PC-9 (cell line): ENCODE data around the gene COPZ2. TPM values are rescaled to one million over a fixed set of nuclear protein-coding genes. Genes with fewer than 3 reads are reported as not detected.

Experiments used
- BruUV-seq: library from RNA; stranded (reverse); fragments of 400-500 nt; replicated peaks from 2 replicates; lab custom pipeline; 2021; lab: Mats Ljungman, UMichigan
- CTCF ChIA-PET: fragments of 300-600 bp; sonication (Branson Sonifier 250); formaldehyde crosslinking; loops from one replicate; lab custom pipeline; 2022; ENCODE audit warnings: antibody characterized with exemption; lab: Charles Lee
- POLR2A ChIA-PET: fragments of 300-600 bp; sonication (Branson Sonifier 250); formaldehyde crosslinking; loops from one replicate; lab custom pipeline; 2022; ENCODE audit warnings: antibody characterized with exemption; ENCODE audit not compliant: unreplicated experiment; lab: Charles Lee
- DNase-seq, 2 experiments: peaks; one replicate each; pipeline versions ENCODE4 v3.0.0 to v3.0.0-alpha.2; 2015 to 2022; ENCODE audit warnings: mixed read lengths in 1 of 2
- H2AFZ ChIP-seq: fragments of 200-600 bp; sonication (generic); 2 replicates; pipeline ENCODE4 v1.8.1; 2017; ENCODE audit warnings: antibody characterized with exemption
- H3F3A ChIP-seq: fragments of 200-600 bp; sonication (generic); 2 replicates; pipeline ENCODE4 v1.8.1; 2017; ENCODE audit warnings: antibody characterized with exemption, mild to moderate bottlenecking, low read depth; ENCODE audit not compliant: insufficient read depth
- H3K27ac ChIP-seq: fragments of 200-600 bp; sonication (generic); 2 replicates; pipeline ENCODE4 v1.6.1; 2016; ENCODE audit warnings: mixed run types
- H3K27me3 ChIP-seq: fragments of 200-600 bp; sonication (generic); 2 replicates; pipeline ENCODE4 v1.6.1; 2016; ENCODE audit warnings: low read depth, mixed run types; ENCODE audit not compliant: insufficient read depth
- H3K36me3 ChIP-seq: fragments of 200-600 bp; sonication (generic); 2 replicates; pipeline ENCODE4 v1.6.1; 2016; ENCODE audit warnings: low read depth, mixed run types
- H3K4me1 ChIP-seq: fragments of 200-600 bp; sonication (generic); replicated peaks from 2 replicates; pipeline ENCODE4 v1.6.1; 2016; ENCODE audit warnings: mixed run types; ENCODE audit not compliant: insufficient read depth
- H3K4me2 ChIP-seq: fragments of 200-600 bp; sonication (generic); 2 replicates; pipeline ENCODE4 v1.6.1; 2017; ENCODE audit warnings: mixed run types
- H3K4me3 ChIP-seq: fragments of 200-600 bp; sonication (generic); 2 replicates; pipeline ENCODE4 v1.6.1; 2016; ENCODE audit warnings: mixed run types
- H3K79me2 ChIP-seq: fragments of 200-600 bp; sonication (generic); 2 replicates; pipeline ENCODE4 v1.6.1; 2017; ENCODE audit warnings: low read depth, mixed run types
- H3K9me2 ChIP-seq: fragments of 200-600 bp; sonication (generic); 2 replicates; pipeline ENCODE4 v1.8.1; 2017; ENCODE audit warnings: mild to moderate bottlenecking; ENCODE audit not compliant: insufficient read depth
- H3K9me3 ChIP-seq: fragments of 200-600 bp; sonication (generic); 2 replicates; pipeline ENCODE4 v1.8.1; 2016; ENCODE audit warnings: low read depth; ENCODE audit not compliant: insufficient read depth
- H4K20me1 ChIP-seq: fragments of 200-600 bp; sonication (generic); 2 replicates; pipeline ENCODE4 v1.8.1; 2017; ENCODE audit not compliant: insufficient read depth
- CTCF ChIP-seq: fragments of 200-600 bp; sonication (generic); conservative IDR thresholded peaks from 2 replicates; pipeline ENCODE4 v1.6.1; 2017; ENCODE audit warnings: mixed run types, antibody characterized with exemption, mild to moderate bottlenecking, moderate library complexity
- EZH2 ChIP-seq: fragments of 200-600 bp; sonication (generic); IDR thresholded peaks from 2 replicates; pipeline ENCODE4 v1.8.0; 2017; ENCODE audit warnings: antibody characterized with exemption, low read depth
- intact Hi-C: fragments of 100-400 bp; cut with micrococcal nuclease; formaldehyde crosslinking; loops from one replicate; pipeline ENCODE4 v1.10.0; 2022; ENCODE audit not compliant: unreplicated experiment
- total RNA-seq: library from RNA; stranded (reverse); gene quantifications from 2 replicates; pipeline ENCODE4 v1.2.3, GENCODE V29; 2021

COPZ2 gene
- total RNA-seq, 1 experiment from 2014 or later: 2.6 TPM

- peaks cover 43% of the 10 kb centered on the region for H3K4me1 ChIP-seq
- peaks cover 19% of the 10 kb centered on the region for H3F3A ChIP-seq
- ChIA-PET CTCF (no interaction called here), POLR2A (interaction anchor here (0.6 kb wide), 3 partner anchors 21 to 87 kb away, joined by 3 to 6 read pairs (median 5); no protein-coding TSS in a partner anchor)
- BruUV-seq: no TSS peak
- peak overlapping the region; percentile 87 for H3K4me2 ChIP-seq
- H3K79me2 ChIP-seq: peaks cover 49% of the 10 kb centered on the region
- peak overlapping the region; percentile 82 for H3K27ac ChIP-seq
- intact Hi-C loops: loop anchor here (5.0 kb wide), 1 partner anchor 55 kb away; the partner anchor contains the start of gene CBX1
- DNase-seq: no peak
- H4K20me1 ChIP-seq: no peaks in the 10 kb centered on the region
- peak overlapping the region; percentile 72 for H2AFZ ChIP-seq
- TF ChIP-seq CTCF: no peak
- no peak for TF ChIP-seq EZH2
- peaks cover 3% of the 10 kb centered on the region; the same call in 1 of the 2 replicates for H3K36me3 ChIP-seq
- H3K27me3 ChIP-seq: no peaks in the 10 kb centered on the region
- H3K9me3 ChIP-seq: no peaks in the 10 kb centered on the region
- H3K4me3 ChIP-seq: peak overlapping the region; percentile 70
- H3K9me2 ChIP-seq: no peaks in the 10 kb centered on the region; the same call in 1 of the 2 replicates
Measured at GRCh38 chr17:48047113-48047740, 9.6 kb upstream of the COPZ2 start.

- Histone ChIP-seq H4K20me1 (no peaks in the 10 kb centered on the region), H3K27me3 (no peaks in the 10 kb centered on the region), H2AFZ (no peak overlapping the region), H3K4me2 (peak overlapping the region; percentile 87), H3K79me2 (peaks cover 40% of the 10 kb centered on the region), H3F3A (peaks cover 24% of the 10 kb centered on the region), H3K9me2 (no peaks in the 10 kb centered on the region; the same call in 1 of the 2 replicates), H3K9me3 (no peaks in the 10 kb centered on the region), H3K27ac (no peak overlapping the region), H3K4me1 (peaks cover 34% of the 10 kb centered on the region), H3K36me3 (no peaks in the 10 kb centered on the region), H3K4me3 (peak overlapping the region; percentile 70; the same call in 1 of the 2 replicates)
- intact Hi-C loops: loop anchor here (5.0 kb wide), 1 partner anchor 56 kb away; the partner anchor contains the start of gene CBX1
- no TSS peak for BruUV-seq
- ChIA-PET CTCF (interaction anchor here (0.6 kb wide), 1 partner anchor 168 kb away, joined by 9 read pairs; no protein-coding TSS in a partner anchor), POLR2A (interaction anchor here (0.6 kb wide), 1 partner anchor 86 kb away, joined by 6 read pairs; no protein-coding TSS in a partner anchor)
- DNase-seq: no peak
- TF ChIP-seq EZH2 (no peak), CTCF (no peak)
Measured at GRCh38 chr17:48046296-48046695, 8.7 kb upstream of the COPZ2 start.

- H3K4me3 ChIP-seq: no peak overlapping the region
- DNase-seq: no peak
- POLR2A ChIA-PET: no interaction called here
Measured at GRCh38 chr17:48045316-48046001, 7.9 kb upstream of the COPZ2 start.

More at GRCh38 chr17:48045316-48046001, 7.9 kb upstream of the COPZ2 start:
- Histone ChIP-seq H4K20me1 (no peaks in the 10 kb centered on the region), H3K36me3 (no peaks in the 10 kb centered on the region), H2AFZ (no peak overlapping the region), H3K9me3 (no peaks in the 10 kb centered on the region), H3K9me2 (no peaks in the 10 kb centered on the region; the same call in 1 of the 2 replicates), H3K27ac (no peak overlapping the region), H3K79me2 (peaks cover 31% of the 10 kb centered on the region), H3K27me3 (no peaks in the 10 kb centered on the region), H3F3A (peaks cover 29% of the 10 kb centered on the region), H3K4me1 (peaks cover 26% of the 10 kb centered on the region), H3K4me2 (no peak overlapping the region)
- CTCF ChIA-PET: interaction anchor here (0.6 kb wide), 1 partner anchor 169 kb away, joined by 9 read pairs; no protein-coding TSS in a partner anchor
- no TSS peak for BruUV-seq
- TF ChIP-seq CTCF (no peak), EZH2 (no peak)
- intact Hi-C loops: loop anchor here (5.0 kb wide), 1 partner anchor 57 kb away; the partner anchor contains the start of gene CBX1
